ENCODE data around the gene MAP4K4. TPM values are rescaled to one million over a fixed set of nuclear protein-coding genes. Genes with fewer than 3 reads are reported as not detected.

The MAP4K4 gene
- total and polyA plus RNA-seq, 2 of the 13 experiments (the other 11 are each of a cell fraction or from before 2014, with no cell fraction given), result 105 to 264 TPM

- TF ChIP-seq ZFP36 (IDR thresholded peaks at IDR 0.05; ENCODE audit: borderline replicate concordance, low read depth, low read length, partially characterized antibody), result no peak
- no peak for TF ChIP-seq IRF2 (CRISPR knock-in tag; IDR thresholded peaks at IDR 0.05)
- TF ChIP-seq ZNF343 (CRISPR knock-in tag; IDR thresholded peaks at IDR 0.05), result no peak
- no peak for TF ChIP-seq CCAR2 (optimal IDR thresholded peaks at IDR 0.05; ENCODE audit: low read depth, low read length)
- TF ChIP-seq, protein P1, sequence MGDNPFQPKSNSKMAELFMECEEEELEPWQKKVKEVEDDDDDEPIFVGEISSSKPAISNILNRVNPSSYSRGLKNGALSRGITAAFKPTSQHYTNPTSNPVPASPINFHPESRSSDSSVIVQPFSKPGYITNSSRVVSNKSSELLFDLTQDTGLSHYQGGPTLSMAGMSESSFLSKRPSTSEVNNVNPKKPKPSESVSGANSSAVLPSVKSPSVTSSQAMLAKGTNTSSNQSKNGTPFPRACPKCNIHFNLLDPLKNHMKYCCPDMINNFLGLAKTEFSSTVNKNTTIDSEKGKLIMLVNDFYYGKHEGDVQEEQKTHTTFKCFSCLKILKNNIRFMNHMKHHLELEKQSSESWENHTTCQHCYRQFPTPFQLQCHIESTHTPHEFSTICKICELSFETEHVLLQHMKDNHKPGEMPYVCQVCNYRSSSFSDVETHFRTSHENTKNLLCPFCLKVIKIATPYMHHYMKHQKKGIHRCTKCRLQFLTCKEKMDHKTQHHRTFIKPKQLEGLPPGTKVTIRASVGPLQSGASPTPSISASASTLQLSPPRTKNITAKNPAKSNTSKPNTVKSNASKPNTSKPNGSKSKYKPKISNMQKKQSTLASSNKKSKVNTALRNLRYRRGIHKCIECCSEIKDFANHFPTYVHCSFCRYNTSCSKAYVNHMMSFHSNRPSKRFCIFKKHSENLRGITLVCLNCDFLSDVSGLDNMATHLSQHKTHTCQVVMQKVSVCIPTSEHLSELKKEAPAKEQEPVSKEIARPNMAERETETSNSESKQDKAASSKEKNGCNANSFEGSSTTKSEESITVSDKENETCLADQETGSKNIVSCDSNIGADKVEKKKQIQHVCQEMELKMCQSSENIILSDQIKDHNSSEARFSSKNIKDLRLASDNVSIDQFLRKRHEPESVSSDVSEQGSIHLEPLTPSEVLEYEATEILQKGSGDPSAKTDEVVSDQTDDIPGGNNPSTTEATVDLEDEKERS (CRISPR knock-in tag; IDR thresholded peaks at IDR 0.05), result no peak
- TF ChIP-seq KLF16 (CRISPR knock-in tag; IDR thresholded peaks at IDR 0.05), result no peak
- no peak for TF ChIP-seq CC2D1A (CRISPR knock-in tag; IDR thresholded peaks at IDR 0.05)
- TF ChIP-seq TCF7 (IDR thresholded peaks at IDR 0.05; ENCODE audit: low read depth), result no peak
- no peak for TF ChIP-seq ZNF670 (CRISPR knock-in tag; IDR thresholded peaks at IDR 0.05; ENCODE audit: borderline replicate concordance)
- no peak for TF ChIP-seq GTF2F1 (IDR thresholded peaks at IDR 0.05; ENCODE audit: low read length)
- TF ChIP-seq KDM3A (CRISPR knock-in tag; IDR thresholded peaks at IDR 0.05; ENCODE audit: low read depth), result no peak
- TF ChIP-seq GABPA (IDR thresholded peaks at IDR 0.05; ENCODE audit: low read depth, low read length), result no peak
- TF ChIP-seq GABPA (CRISPR knock-in tag; IDR thresholded peaks at IDR 0.05; ENCODE audit: low read depth), result no peak
- no peaks in the 10 kb centered on the region for H3K27me3 ChIP-seq (ENCODE audit: control insufficient read depth in 1 of 2, insufficient read depth in 2 of 2, low read length in 2 of 2)
- FAIRE-seq (no peak), ATAC-seq (no peak), DNase-seq (ENCODE audit: low spot score) (no peak)
- POLR2A ChIA-PET, result no interaction called here
- no peak overlapping the region for H3K9ac ChIP-seq (ENCODE audit: insufficient read depth, low read depth, low read length)
- H3K79me2 ChIP-seq (ENCODE audit: insufficient read depth, low read length), result no peaks in the 10 kb centered on the region
- H3K4me3 ChIP-seq (replicated peaks in 1 of 3; ENCODE audit: insufficient read depth in 1 of 3, low read depth in 2 of 3, low read length in 3 of 3), result no peak overlapping the region
- no TSS peak for BruUV-seq (replicated peaks)
- H4K20me1 ChIP-seq (ENCODE audit: insufficient read depth, low read length), result no peaks in the 10 kb centered on the region; the same call in 1 of the 2 replicates
- peaks cover 15% of the 10 kb centered on the region for H3K4me1 ChIP-seq (ENCODE audit: insufficient read depth, low read length)
- no peak overlapping the region for H3K4me2 ChIP-seq (ENCODE audit: low read depth, low read length)
- H3K27ac ChIP-seq (ENCODE audit: extremely low read length, insufficient read depth, low read length), result no peak overlapping the region
- intact Hi-C loops (cut with micrococcal nuclease; ENCODE audit: unreplicated experiment) (no loop called here), in situ Hi-C loops (cut with HindIII; ENCODE audit: extremely low pct_ligation_motif_present, low pct_unique_long_range_greater_than_20kb) (no loop called here)
- no peaks in the 10 kb centered on the region for H3K9me3 ChIP-seq (ENCODE audit: low read length)
- H3K36me3 ChIP-seq (replicated peaks in 1 of 2; ENCODE audit: control insufficient read depth in 1 of 2, insufficient read depth in 2 of 2, low read length in 2 of 2), result peaks cover 42 to 99% of the 10 kb centered on the region in 2 experiments
- no peak overlapping the region for H2AFZ ChIP-seq (ENCODE audit: low read length)
- CTCF ChIA-PET (ENCODE audit: low intra/inter-chr PET ratio, low total read pairs), result no interaction called here
- 93% methylated on average over 5 of the region's 5 CpGs for WGBS (ENCODE audit: low lambda C conversion rate)
These were observed 144.3 kb downstream of the MAP4K4 start for GRCh38 chr2:101841679-101842327.
